ENCODE results near the gene PANX2. TPM values are rescaled to one million over a fixed set of nuclear protein-coding genes. Genes with fewer than 3 reads are reported as not detected.

Gene PANX2
- total RNA-seq, 1 donor from 2014 or later, result 1.5 TPM

DNA sequence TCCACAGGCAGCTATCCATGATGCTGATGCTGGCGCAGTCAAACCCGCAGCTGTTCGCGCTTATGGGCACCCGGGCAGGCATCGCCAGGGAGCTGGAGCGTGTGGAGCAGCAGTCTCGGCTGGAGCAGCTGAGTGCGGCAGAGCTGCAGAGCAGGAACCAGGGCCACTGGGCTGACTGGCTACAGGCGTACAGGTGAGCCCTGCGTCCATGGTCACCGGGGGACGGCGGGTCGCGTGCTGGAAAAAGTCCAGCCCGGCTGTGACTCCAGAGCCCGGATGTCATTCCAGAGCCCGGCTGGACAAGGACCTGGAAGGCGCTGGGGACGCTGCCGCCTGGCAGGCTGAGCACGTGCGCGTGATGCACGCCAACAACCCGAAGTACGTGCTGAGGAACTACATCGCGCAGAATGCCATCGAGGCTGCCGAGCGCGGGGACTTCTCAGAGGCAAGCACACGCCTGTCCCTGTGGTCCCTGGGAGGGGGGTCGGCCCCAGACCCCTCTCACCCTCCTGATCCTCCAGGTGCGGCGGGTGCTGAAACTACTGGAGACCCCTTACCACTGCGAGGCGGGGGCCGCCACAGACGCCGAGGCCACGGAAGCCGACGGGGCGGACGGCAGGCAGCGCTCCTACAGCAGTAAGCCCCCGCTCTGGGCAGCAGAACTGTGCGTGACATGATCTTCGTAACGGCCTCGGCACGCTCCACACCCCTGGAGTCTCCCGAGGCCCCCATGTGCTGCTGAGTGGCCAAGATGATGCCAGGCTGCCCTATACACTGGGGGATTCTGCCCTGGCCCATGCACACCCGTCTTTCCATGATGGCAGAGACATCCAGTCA, 46.4 kb downstream of the PANX2 start:
- Mint-ChIP-seq H3K27me3 (ENCODE audit: unreplicated experiment) (no peaks in the 10 kb centered on the region), H3K4me1 (ENCODE audit: unreplicated experiment) (peaks cover 6% of the 10 kb centered on the region), H3K27ac (ENCODE audit: unreplicated experiment) (no peak overlapping the region), H3K4me3 (ENCODE audit: unreplicated experiment) (no peak overlapping the region), H3K9me3 (ENCODE audit: unreplicated experiment) (no peaks in the 10 kb centered on the region), H3K36me3 (ENCODE audit: unreplicated experiment) (peaks cover 38% of the 10 kb centered on the region)
- TF ChIP-seq, protein P1, sequence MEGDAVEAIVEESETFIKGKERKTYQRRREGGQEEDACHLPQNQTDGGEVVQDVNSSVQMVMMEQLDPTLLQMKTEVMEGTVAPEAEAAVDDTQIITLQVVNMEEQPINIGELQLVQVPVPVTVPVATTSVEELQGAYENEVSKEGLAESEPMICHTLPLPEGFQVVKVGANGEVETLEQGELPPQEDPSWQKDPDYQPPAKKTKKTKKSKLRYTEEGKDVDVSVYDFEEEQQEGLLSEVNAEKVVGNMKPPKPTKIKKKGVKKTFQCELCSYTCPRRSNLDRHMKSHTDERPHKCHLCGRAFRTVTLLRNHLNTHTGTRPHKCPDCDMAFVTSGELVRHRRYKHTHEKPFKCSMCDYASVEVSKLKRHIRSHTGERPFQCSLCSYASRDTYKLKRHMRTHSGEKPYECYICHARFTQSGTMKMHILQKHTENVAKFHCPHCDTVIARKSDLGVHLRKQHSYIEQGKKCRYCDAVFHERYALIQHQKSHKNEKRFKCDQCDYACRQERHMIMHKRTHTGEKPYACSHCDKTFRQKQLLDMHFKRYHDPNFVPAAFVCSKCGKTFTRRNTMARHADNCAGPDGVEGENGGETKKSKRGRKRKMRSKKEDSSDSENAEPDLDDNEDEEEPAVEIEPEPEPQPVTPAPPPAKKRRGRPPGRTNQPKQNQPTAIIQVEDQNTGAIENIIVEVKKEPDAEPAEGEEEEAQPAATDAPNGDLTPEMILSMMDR (IDR thresholded peaks at IDR 0.05), result no peak
- DNase-seq (ENCODE audit: extremely low spot score, unreplicated experiment), result no peak

DNA sequence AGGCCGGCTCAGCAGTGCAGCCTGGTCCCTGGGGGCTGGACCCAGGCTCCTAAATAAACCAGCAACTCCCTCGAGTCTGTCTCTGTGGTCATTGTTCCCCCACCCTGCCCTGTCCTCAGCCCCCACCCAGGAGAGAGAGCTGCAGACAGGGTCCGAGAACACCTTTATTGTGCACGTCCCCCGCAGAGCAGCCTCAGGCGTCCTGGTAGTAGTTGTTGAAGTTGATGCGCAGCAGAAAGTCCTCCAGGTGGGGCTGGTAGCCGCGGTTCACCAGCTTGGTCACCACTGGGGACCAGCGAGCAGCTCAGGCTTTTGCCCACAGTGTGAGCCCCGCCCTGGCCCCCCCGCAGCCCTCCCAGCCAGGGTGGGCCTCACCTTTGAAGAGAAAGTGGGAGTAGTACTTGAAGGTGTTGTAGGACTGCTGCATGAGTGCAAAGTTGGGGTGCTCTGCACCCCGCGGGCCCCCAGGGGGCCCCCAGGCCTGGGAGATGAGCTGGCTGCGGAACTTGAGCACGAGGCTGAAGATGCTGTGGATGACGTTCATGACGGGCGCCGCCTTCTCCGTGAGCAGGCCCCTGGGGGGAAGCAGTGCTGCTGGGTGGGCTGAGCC, 47.1 kb downstream of the PANX2 start:
- Mint-ChIP-seq H3K4me3 (ENCODE audit: unreplicated experiment) (no peak overlapping the region), H3K27me3 (ENCODE audit: unreplicated experiment) (no peaks in the 10 kb centered on the region), H3K27ac (ENCODE audit: unreplicated experiment) (no peak overlapping the region), H3K36me3 (ENCODE audit: unreplicated experiment) (peaks cover 37% of the 10 kb centered on the region), H3K9me3 (ENCODE audit: unreplicated experiment) (no peaks in the 10 kb centered on the region), H3K4me1 (ENCODE audit: unreplicated experiment) (peaks cover 6% of the 10 kb centered on the region)
- TF ChIP-seq, protein P1 (IDR thresholded peaks at IDR 0.05), result no peak
- DNase-seq (ENCODE audit: extremely low spot score, unreplicated experiment), result no peak

DNA sequence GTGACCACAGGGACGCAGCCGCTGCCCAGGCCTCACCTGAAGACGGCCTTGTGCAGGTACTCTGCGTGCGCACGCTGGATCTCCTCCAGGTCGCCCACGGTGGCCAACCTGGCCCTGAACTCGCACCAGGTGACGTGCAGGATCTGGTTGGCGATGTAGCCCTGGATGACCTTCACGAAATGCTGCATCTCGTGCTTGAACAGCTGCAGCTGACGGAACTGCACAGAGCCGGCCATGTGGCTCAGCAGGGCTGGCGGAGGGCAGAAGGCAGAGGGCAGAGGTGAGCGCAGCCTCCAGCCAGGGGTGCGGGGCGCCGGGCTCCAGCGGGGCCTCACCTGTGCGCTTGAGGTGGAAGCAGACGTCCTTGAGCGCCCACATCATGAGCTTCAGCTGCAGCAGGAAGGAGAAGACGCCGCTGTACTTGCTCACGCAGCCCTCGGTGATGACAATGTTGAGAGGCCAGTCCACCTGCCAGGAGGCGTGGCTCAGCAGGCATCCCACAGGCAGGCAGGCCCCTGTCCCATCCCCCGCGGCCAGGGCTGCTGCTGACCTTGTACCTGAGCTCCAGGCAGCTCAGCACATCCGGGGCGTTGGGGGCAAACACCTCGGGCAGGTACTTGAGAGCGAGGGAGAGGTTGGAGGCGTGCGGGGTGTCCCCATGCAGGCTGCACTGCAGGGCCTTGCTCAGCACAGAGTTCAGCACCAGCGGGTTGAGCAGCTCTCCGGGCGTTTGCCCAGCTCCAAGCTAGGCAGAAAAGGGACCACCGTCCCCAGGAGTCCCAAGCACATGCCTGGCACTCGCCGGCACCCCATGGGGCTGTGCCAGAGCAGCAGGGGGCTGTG, 47.8 kb downstream of the PANX2 start:
- Mint-ChIP-seq H3K36me3 (ENCODE audit: unreplicated experiment) (peaks cover 36% of the 10 kb centered on the region), H3K4me1 (ENCODE audit: unreplicated experiment) (peaks cover 6% of the 10 kb centered on the region), H3K27ac (ENCODE audit: unreplicated experiment) (no peak overlapping the region), H3K4me3 (ENCODE audit: unreplicated experiment) (no peak overlapping the region), H3K9me3 (ENCODE audit: unreplicated experiment) (no peaks in the 10 kb centered on the region), H3K27me3 (ENCODE audit: unreplicated experiment) (no peaks in the 10 kb centered on the region)
- TF ChIP-seq, protein P1 (IDR thresholded peaks at IDR 0.05), result no peak
- no peak for DNase-seq (ENCODE audit: extremely low spot score, unreplicated experiment)

DNA sequence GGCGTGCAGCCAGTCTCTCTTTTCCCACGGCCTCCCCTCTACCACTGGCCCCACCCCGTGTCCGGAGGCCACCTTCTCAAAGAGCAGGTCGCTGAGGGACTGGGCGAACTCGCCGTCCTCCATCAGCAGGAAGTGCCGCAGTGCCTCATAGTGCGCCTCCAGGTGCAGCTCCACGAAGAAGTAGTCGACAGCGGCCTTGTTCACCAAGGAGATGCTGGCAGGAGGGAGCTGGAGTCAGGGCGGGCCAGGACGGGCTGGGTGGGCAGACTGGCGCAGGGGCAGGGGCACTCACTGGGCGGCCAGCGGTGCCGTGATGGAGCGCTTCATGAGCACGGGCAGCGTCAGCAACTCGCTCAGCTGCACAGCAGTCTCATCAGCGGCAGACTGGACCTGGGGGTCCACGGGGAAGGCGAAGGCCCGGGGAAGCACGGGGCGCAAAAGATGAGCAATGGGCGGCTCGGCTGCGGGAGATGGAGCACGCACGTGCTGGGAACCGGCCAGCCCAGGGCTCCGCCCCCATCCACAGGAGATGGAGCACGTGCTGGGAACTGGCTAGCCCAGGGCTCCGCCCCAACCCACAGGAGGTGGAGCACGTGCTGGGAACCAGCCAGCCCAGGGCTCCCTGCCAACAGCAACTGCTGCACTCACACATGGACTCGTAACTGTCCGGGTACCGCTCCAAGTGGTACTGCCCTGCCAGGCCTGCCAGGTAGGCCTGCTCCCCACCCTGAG, 48.6 kb downstream of the PANX2 start:
- Mint-ChIP-seq H3K27me3 (ENCODE audit: unreplicated experiment) (no peaks in the 10 kb centered on the region), H3K27ac (ENCODE audit: unreplicated experiment) (peak overlapping the region; percentile 34), H3K4me1 (ENCODE audit: unreplicated experiment) (peaks cover 6% of the 10 kb centered on the region), H3K4me3 (ENCODE audit: unreplicated experiment) (no peak overlapping the region), H3K36me3 (ENCODE audit: unreplicated experiment) (peaks cover 35% of the 10 kb centered on the region), H3K9me3 (ENCODE audit: unreplicated experiment) (no peaks in the 10 kb centered on the region)
- TF ChIP-seq, protein P1 (IDR thresholded peaks at IDR 0.05), result no peak
- DNase-seq (ENCODE audit: extremely low spot score, unreplicated experiment), result peak; percentile 91
